RWPE1 (cell line): Measurements from ENCODE around the gene ZYX.

ENCODE experiments used
- CTCF ChIA-PET: fragments of 350-600 bp; sonication (Branson Sonifier 250); formaldehyde crosslinking; extraction: SDS; loops from one replicate; lab custom pipeline; 2021; lab: Yijun Ruan, JAX
- POLR2A ChIA-PET: fragments of 400-600 bp; formaldehyde crosslinking; extraction: SDS; loops from one replicate; lab custom pipeline; 2020; ENCODE audit warnings: antibody characterized with exemption; ENCODE audit not compliant: low non-redundant PET; lab: Yijun Ruan, JAX
- DNase-seq: peaks from one replicate; pipeline ENCODE4 v3.0.0; 2012; ENCODE audit warnings: low spot score
- H3K27ac ChIP-seq: fragments of 450-650 bp; 2 replicates; pipeline ENCODE4 v1.5.1; 2017
- CTCF ChIP-seq: fragments of 450-650 bp; conservative IDR thresholded peaks from 2 replicates; pipeline ENCODE4 v1.5.1; 2017; ENCODE audit warnings: low read depth, mild to moderate bottlenecking

The ZYX gene

GRCh38 chr7:143380646-143381426 is at the start of gene ZYX:
TSS of gene ZYX (plus strand) at chr7:143381345. CDS start at chr7:143381572, 227 bp downstream.
- no peak for TF ChIP-seq CTCF
- ChIA-PET CTCF (interaction anchor here (0.6 to 1.8 kb wide), 8 partner anchors 11 to 1731 kb away, joined by 3 to 17 read pairs (median 6); no protein-coding TSS in a partner anchor), POLR2A (interaction anchor here (0.7 kb wide), 1 partner anchor 62 kb away, joined by 5 read pairs; no protein-coding TSS in a partner anchor)
- H3K27ac ChIP-seq, result peak within 1 kb of the TSS; percentile 95
- peak; percentile 95 for DNase-seq

- DNase-seq, result no peak
- no peak for TF ChIP-seq CTCF
- CTCF ChIA-PET, result no interaction called here
- POLR2A ChIA-PET, result no interaction called here
- H3K27ac ChIP-seq, result peak overlapping the region; percentile 37; the same call in 1 of the 2 replicates
These were observed 46.9 kb upstream of the ZYX start for GRCh38 chr7:143334244-143334643.

GRCh38 chr7:143337216-143337615 is 43.9 kb upstream of the ZYX start:
- CTCF ChIA-PET, result no interaction called here

GRCh38 chr7:143341842-143342241 is 39.3 kb upstream of the ZYX start:
- DNase-seq, result no peak
- no peak for TF ChIP-seq CTCF
- no peak overlapping the region for H3K27ac ChIP-seq
- ChIA-PET CTCF (no interaction called here), POLR2A (no interaction called here)

More at GRCh38 chr7:143337216-143337615, 43.9 kb upstream of the ZYX start:
- H3K27ac ChIP-seq, result no peak overlapping the region
- POLR2A ChIA-PET, result no interaction called here
- no peak for DNase-seq
- TF ChIP-seq CTCF, result no peak

- CTCF ChIA-PET, result interaction anchor here (0.6 kb wide), 1 partner anchor 21 kb away, joined by 5 read pairs; no protein-coding TSS in a partner anchor
- no peak overlapping the region for H3K27ac ChIP-seq
- TF ChIP-seq CTCF, result no peak
- no peak for DNase-seq
- POLR2A ChIA-PET, result no interaction called here
These were observed 37.5 kb upstream of the ZYX start for GRCh38 chr7:143343596-143343995.

- DNase-seq, result no peak
- ChIA-PET CTCF (no interaction called here), POLR2A (no interaction called here)
These were observed 35.7 kb upstream of the ZYX start for GRCh38 chr7:143345428-143345900.

More at GRCh38 chr7:143345428-143345900, 35.7 kb upstream of the ZYX start:
- TF ChIP-seq CTCF, result no peak
- no peak overlapping the region for H3K27ac ChIP-seq
